NCI-H1436 treated with DMSO at 0.1 percent for 48 hours (cell line): ENCODE results near the gene ZNF276.

Experiments
- DNase-seq: peaks from one replicate; lab custom pipeline; 2025; lab: John Stamatoyannopoulos, UW

Gene ZNF276

DNA sequence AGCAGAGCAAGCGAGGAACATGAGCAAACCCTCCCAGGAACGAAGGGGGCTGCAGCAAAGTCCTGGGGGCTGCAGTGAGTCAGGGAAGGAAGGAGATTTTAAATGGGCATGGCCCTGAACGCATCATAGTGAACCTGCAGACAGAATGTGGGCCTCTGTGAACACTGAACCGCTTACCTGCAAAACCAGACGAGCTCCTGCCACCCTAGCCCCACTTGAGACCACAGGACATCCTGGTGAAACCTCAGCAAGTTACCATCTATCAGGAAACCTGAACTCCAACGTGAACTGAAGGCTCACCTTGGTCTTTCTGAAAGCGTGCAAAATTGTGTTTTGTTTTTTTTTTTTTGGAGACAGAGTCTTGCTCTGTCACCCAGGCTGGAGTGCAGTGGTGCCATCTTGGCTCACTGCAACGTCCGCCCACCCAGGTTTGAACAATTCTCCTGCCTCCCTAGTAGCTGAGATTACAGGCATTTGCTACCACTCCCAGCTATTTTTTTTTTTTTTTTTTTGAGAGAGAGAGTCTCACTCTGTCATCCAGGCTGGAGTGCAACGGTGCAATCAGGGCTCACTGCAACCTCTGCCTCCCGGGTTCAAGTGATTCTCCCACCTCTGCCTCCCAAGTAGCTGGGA, 64.3 kb downstream of the ZNF276 start:
- DNase-seq, result no peak

DNA sequence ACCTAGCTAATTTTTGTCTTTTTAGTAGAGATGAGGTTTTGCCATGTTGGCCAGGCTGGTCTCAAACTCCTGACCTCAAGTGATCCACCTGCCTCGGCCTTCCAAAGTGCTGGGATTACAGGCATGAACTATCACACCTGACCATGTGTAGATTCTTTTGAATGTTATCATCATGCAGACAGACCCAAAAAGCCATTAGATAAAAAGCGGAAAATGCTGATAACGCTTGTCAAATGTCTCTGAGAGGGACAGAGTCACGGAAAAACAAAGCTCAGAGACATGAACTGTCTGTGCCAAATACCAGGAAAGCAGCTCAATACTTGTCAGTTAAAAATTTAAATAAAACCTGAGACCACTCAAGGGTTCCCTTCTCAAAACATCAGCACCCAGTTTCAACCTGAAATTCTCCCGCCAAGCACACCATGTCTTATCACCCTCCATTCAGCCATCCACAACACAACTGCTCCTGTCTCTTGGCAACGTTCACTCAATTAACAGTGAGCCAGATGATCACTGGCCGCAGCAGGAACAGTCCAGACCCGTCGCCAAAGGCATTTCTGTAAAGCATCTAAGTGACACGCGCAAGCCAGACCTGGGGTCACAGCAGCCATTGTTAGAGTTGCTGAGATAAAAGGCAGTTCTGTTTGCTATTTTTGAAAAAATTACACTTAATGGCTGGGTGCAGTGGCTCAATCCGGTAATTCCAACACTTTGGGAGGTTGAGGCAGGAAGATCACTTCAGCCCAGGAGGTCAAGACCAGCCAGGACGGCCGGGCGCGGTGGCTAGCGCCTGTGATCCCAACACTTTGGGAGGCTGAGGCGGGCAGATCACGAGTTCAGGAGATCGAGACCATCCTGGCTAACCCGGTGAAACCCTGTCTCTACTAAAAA, 65.4 kb downstream of the ZNF276 start:
- DNase-seq, result no peak

DNA sequence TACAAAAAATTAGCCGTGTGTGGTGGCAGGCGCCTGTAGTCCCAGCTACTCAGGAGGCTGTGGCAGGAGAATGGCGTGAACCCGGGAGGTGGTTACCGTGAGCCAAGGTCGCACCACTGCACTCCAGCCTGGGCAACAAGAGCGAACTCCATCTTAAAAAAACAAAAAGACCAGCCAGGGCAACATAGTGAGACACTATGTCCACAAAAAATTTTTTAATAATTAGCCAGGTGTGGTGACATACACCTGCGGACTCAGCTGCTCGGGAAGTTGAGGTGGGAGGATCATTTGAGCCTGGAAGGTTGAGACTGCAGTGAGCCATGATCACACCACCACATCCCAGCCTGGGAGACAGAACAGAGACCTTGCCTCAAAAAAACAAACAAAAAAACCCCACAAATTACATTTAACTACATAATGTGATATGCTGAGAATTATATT, 66.0 kb downstream of the ZNF276 start:
- no peak for DNase-seq
